Central memory CD8-positive, alpha-beta T cell (primary cell): ENCODE results near the gene SSTR1.
"Not testable (repeated sequence)": the region's sequence is repeated elsewhere in the genome, so short reads cannot be mapped to it uniquely, and the experiment has no call there.

Source experiments
- ATAC-seq: fragments of 150-1000 bp; cut with Tn5 transposase; replicated peaks from 2 replicates; pipeline ENCODE4 v1.10.0; 2022; ENCODE audit warnings: mild to moderate bottlenecking, moderate FRiP score, moderate number of reproducible peaks; ENCODE audit not compliant: poor library complexity, severe bottlenecking; ENCODE audit errors: extremely low read depth
- DNase-seq, 2 donors: peaks; one replicate each; pipeline ENCODE4 v3.0.0; 2021; ENCODE audit warnings: low spot score in 2 of 2
- H3K27ac Mint-ChIP-seq: one replicate; pipeline ENCODE4 v1.8.0; 2022; ENCODE audit warnings: low read depth, mild to moderate bottlenecking, moderate library complexity, mixed read lengths
- H3K27me3 Mint-ChIP-seq: one replicate; pipeline ENCODE4 v1.8.0; 2022; ENCODE audit warnings: mixed read lengths
- H3K36me3 Mint-ChIP-seq: one replicate; pipeline ENCODE4 v1.8.0; 2022; ENCODE audit warnings: mild to moderate bottlenecking, moderate library complexity, mixed read lengths; ENCODE audit not compliant: insufficient read depth
- H3K4me1 Mint-ChIP-seq: one replicate; pipeline ENCODE4 v1.8.0; 2022; ENCODE audit warnings: mixed read lengths
- H3K4me3 Mint-ChIP-seq: one replicate; pipeline ENCODE4 v1.8.0; 2022; ENCODE audit warnings: mild to moderate bottlenecking, moderate library complexity, mixed read lengths
- H3K9me3 Mint-ChIP-seq: one replicate; pipeline ENCODE4 v1.8.0; 2022; ENCODE audit warnings: mixed read lengths

Gene SSTR1

DNA sequence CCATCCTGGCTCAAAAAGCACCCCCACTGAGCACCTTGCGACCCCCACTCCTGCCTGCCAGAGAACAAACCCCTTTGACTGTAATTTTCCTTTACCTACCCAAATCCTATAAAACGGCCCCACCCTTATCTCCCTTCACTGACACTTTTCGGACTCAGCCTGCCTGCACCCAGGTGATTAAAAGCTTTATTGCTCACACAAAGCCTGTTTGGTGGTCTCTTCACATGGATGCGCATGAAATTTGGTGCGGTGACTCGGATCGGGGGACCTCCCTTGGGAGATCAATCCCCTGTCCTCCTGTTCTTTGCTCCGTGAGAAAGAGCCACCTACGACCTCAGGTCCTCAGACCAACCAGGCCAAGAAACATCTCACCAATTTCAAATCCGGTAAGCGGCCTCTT is 16.9 kb upstream of the SSTR1 start:
- not testable (repeated sequence) for ATAC-seq, H3K9me3 Mint-ChIP-seq, H3K4me1 Mint-ChIP-seq, H3K27ac Mint-ChIP-seq, H3K4me3 Mint-ChIP-seq, H3K27me3 Mint-ChIP-seq, H3K36me3 Mint-ChIP-seq, DNase-seq

DNA sequence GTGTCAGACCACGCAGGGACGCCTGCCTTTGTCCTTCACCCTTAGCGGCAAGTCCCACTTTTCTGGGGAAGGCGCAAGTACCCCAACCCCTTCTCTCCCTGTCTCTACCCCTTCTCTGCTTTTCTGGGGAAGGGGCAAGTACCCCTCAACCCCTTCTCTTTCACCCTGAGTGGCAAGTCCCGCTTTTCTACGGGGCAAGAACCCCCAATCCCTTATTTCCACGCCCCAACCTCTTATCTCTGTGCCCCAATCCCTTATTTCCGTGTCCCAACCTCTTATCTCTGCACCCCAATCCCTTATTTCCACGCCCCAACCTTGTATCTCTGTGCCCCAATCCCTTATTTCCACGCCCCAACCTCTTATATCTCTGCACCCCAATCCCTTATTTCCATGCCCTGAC is 16.2 kb upstream of the SSTR1 start:
- ATAC-seq, H3K4me1 Mint-ChIP-seq, H3K27me3 Mint-ChIP-seq, H3K4me3 Mint-ChIP-seq, DNase-seq, H3K36me3 Mint-ChIP-seq, H3K9me3 Mint-ChIP-seq, H3K27ac Mint-ChIP-seq: not testable (repeated sequence)

DNA sequence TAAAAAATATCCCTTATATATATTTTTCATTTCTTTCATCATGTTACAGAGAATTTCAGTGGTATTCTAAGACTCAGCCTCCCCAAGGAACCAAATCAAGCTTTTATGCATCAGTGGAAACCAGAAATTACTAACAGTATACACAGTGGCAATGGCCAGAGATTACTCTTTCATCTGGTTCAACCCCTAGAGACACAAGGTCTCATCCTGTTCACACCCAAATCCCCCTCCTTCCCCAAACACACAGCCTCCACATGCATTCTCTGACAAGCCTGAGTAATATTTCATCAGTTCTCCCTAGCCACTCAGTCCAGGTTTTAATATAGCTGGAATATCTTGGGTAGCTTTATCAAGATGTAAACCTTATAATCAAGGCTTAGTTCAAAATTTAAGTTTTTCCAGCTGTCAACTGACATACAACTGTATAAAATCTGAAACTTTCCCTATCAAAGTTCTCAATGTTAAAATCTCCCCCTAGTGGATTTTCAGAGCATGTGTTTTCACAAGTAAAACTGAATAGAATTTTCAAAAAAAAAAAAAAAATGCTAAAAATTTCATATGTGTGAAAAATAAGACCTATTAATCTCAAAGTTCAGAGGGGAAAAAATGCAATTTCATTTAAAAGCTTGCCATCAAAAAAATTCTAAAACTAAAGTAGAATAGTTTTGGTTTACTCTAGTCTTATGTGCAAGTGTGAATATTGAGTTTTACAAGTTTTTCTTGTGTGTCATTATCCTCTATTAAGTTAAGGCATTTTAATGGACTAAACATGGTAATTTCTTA is 10.5 kb upstream of the SSTR1 start:
- no peak overlapping the region for H3K27ac Mint-ChIP-seq
- no peaks in the 10 kb centered on the region for H3K27me3 Mint-ChIP-seq
- ATAC-seq, result no peak
- no peaks in the 10 kb centered on the region for H3K9me3 Mint-ChIP-seq
- no peak for DNase-seq
- H3K4me3 Mint-ChIP-seq, result no peak overlapping the region
- H3K36me3 Mint-ChIP-seq, result no peaks in the 10 kb centered on the region
- peaks cover 5% of the 10 kb centered on the region for H3K4me1 Mint-ChIP-seq

DNA sequence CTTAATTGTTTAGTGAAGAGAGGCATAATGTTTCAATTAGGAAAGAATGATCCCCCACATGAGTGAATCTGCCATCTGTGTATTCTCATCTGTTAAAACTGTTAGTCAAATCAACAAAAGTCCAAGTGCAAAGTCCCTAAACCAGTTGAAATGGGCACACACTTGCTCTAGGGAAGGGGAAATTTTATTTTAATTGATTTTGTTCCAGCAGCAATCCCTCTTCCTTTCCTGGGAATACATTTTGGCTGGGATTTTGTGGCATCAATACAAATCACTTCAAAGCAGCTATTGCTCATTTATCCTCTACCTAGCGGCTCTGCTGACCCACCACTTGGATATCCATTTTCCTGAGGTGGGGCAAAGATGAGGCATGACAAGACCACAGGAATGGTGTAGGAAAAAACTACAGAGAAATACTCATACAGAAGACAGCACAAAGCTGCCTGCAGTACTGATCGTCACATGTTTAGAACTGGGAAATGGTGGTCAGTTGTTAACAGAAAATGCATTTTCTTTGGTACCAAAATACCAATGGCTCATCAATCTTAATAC is 9.8 kb upstream of the SSTR1 start:
- no peak for ATAC-seq

DNA sequence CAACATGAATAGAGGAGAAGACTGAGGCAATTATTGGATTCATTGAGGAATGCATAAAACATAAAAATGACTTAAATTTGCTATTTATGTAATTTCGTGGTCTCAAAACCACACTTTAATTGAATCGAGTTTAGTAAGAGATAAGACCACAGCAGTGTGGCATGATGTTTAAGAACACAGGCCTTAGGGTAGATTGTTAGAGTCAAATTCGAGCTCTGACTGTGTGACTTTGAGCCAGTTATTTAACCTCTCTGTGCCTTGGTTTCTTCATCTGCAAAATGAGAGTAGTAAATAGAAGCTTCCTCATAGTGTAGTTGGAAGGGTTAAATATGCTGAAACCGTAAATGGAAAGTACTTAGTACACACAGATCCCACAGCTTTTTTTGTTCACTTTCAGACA is 9.3 kb upstream of the SSTR1 start:
- no peaks in the 10 kb centered on the region for H3K36me3 Mint-ChIP-seq
- H3K27ac Mint-ChIP-seq, result no peak overlapping the region
- H3K9me3 Mint-ChIP-seq, result no peaks in the 10 kb centered on the region
- ATAC-seq (no peak), DNase-seq (no peak)
- no peak overlapping the region for H3K4me3 Mint-ChIP-seq
- peaks cover 5% of the 10 kb centered on the region for H3K4me1 Mint-ChIP-seq
- no peaks in the 10 kb centered on the region for H3K27me3 Mint-ChIP-seq

More for the DNA sequence above, 9.8 kb upstream of the SSTR1 start:
- no peaks in the 10 kb centered on the region for H3K9me3 Mint-ChIP-seq
- H3K27ac Mint-ChIP-seq, result no peak overlapping the region
- H3K36me3 Mint-ChIP-seq, result no peaks in the 10 kb centered on the region
- H3K4me3 Mint-ChIP-seq, result no peak overlapping the region
- no peaks in the 10 kb centered on the region for H3K27me3 Mint-ChIP-seq
- peaks cover 5% of the 10 kb centered on the region for H3K4me1 Mint-ChIP-seq
- DNase-seq, result no peak

DNA sequence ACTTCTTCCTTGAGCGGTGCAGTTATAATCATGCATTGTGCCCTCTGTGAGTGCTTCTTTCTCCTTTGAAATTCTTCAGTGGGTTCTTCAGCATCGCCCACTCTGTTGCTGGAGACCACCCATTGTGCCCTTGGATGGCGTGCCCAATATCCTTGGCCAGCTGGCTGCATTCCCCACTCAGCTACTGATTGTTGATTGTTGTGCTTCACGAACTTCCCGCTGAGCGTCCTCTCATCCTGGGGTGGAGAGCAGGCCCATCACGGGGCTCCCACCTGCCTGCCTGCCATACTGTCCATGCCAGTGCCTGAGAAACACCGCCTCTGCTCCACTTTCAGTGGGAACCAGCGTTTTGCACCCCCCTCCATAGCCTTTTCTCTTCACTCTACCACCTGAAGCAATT is 8.6 kb upstream of the SSTR1 start:
- H3K27ac Mint-ChIP-seq, result no peak overlapping the region
- H3K4me3 Mint-ChIP-seq, result no peak overlapping the region
- H3K27me3 Mint-ChIP-seq, result no peaks in the 10 kb centered on the region
- no peaks in the 10 kb centered on the region for H3K9me3 Mint-ChIP-seq
- no peaks in the 10 kb centered on the region for H3K36me3 Mint-ChIP-seq
- peaks cover 5% of the 10 kb centered on the region for H3K4me1 Mint-ChIP-seq
- no peak for ATAC-seq
- no peak for DNase-seq

DNA sequence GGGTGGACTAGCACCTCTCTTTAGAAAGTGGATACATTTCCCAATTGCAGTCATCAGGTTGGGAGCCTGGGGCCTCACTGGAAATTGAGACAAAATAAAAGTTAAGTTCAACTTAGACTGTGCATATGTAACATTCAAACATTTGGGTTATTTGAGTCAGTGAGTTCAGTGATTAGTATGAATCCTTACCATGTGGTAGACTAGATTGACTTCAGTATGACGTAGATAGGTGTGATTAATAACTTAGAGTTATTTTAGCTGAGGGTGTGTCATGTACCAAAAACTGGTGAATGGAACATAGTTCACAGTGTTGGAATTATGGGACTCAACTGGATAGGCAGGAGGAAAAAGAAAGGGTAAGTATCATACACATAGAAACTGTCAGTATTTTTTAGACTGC is 8.0 kb upstream of the SSTR1 start:
- no peaks in the 10 kb centered on the region for H3K9me3 Mint-ChIP-seq

DNA sequence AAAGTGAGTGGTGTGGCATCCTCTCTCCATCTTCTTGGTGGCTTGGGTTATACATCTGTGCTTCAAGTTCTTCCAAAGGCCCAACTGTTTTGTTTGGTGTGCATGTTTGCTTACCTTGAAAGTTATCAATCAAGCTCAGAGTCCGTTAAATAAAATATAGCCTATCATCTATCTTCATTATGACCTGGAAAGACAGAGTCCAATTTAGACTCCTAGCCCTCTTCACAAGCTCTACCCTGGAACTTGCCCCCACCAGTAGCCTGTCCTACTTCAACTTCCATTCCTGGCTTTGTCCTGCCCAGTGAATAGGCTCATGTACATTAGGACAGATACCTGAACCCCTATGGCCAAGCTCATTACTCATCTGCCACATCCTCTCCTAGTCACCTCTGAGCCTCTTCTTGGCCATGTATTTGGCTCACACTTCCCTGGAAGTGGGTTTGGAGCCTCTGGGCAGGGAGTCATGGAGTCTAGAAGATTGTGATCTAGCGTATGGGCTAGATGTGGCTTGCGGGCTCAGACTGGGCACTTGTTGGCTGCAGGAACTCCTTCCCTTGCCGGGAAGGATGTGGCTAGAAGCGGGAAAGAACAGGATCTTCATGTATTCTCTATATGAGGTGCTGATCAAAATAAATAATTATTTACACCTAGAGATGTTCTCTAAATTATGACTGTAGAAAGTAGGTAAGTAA is 6.4 kb upstream of the SSTR1 start:
- no peak overlapping the region for H3K27ac Mint-ChIP-seq
- H3K27me3 Mint-ChIP-seq, result peaks cover 10% of the 10 kb centered on the region
- no peak for ATAC-seq
- no peak overlapping the region for H3K4me3 Mint-ChIP-seq
- H3K36me3 Mint-ChIP-seq, result no peaks in the 10 kb centered on the region
- peaks cover 5% of the 10 kb centered on the region for H3K4me1 Mint-ChIP-seq
- DNase-seq, result no peak
- H3K9me3 Mint-ChIP-seq, result no peaks in the 10 kb centered on the region

More for the DNA sequence above, 8.0 kb upstream of the SSTR1 start:
- H3K36me3 Mint-ChIP-seq, result no peaks in the 10 kb centered on the region
- H3K4me1 Mint-ChIP-seq, result peaks cover 5% of the 10 kb centered on the region
- no peak for ATAC-seq
- DNase-seq, result no peak
- H3K27me3 Mint-ChIP-seq, result no peaks in the 10 kb centered on the region
- no peak overlapping the region for H3K27ac Mint-ChIP-seq
- H3K4me3 Mint-ChIP-seq, result no peak overlapping the region

DNA sequence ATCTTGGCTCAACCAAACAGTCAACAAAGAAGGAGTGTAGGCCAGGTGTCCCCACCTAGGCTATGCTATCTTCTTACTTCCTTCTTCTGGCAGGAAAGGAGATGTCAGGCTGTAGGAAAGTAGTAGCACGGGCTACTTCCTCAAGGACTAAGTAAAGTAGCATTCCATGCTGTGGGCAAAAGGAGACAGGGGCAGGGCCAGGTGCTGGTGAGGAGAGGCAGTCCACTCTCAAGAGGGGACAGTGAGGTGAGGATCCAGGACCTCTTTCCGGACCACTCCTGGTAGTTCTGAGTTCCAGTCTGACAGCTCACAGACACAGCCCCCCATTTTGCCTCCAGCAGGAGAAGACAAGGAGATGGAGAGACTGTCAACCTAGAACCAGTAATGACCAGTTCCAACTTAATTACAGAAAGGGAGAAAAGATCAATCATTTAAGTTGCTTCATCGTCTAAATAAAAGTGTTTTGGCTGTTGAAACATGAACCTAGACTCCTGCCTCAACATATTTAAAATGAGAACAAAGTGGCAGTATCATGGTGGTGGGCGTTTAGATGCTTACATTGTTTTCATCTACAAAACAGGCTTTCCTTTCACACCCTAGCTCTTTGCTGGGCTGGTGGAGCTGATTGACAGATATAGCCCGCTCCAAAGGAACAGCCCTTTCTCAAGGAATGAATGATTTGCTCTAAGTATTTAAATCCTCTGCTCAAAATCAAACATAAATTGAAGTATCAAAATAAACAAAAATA is 5.1 kb upstream of the SSTR1 start:
- H3K4me1 Mint-ChIP-seq, result peaks cover under 1% of the 10 kb centered on the region
- H3K36me3 Mint-ChIP-seq, result no peaks in the 10 kb centered on the region
- ATAC-seq (no peak), DNase-seq (no peak)
- no peaks in the 10 kb centered on the region for H3K9me3 Mint-ChIP-seq
- H3K4me3 Mint-ChIP-seq, result no peak overlapping the region
- H3K27ac Mint-ChIP-seq, result no peak overlapping the region
- peaks cover 23% of the 10 kb centered on the region for H3K27me3 Mint-ChIP-seq

DNA sequence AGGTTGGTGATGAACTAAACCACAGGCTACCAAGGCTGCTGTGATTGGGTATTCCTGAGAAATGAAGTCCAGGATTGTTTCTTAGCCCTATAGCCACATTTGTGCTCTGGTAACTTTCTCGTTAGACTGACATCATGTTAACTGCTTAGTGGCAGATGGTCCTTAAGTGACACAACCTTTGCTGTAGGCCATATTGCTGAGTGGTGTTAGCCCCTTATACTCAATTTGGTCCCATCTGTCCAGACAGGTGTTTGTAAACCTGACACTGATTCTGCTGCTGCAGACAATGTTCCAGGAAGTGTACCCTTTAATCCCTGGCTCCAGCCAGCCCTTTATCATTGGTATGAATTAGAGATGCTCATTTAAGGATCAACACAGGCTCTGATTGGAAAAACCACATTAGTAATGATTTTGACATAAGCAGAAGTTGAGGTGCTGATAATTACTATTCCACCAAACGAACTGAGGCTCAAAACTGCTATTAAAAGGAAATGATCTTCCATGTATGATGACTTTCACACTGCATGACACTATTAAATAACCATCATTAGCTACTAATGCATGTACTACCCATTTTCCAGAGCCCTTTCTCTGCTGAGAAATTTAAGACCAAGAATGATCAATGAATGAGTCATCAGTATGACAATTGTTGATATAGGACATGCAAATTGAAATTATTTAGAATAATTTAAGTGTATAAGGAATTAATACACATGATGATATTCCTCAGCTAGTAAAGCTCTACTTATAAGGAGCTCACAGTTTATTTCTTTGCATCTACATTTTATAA is 3.6 kb upstream of the SSTR1 start:
- H3K27me3 Mint-ChIP-seq, result peaks cover 38% of the 10 kb centered on the region
- ATAC-seq (no peak), DNase-seq (no peak)
- no peaks in the 10 kb centered on the region for H3K36me3 Mint-ChIP-seq
- H3K27ac Mint-ChIP-seq, result no peak overlapping the region
- no peaks in the 10 kb centered on the region for H3K9me3 Mint-ChIP-seq
- no peak overlapping the region for H3K4me3 Mint-ChIP-seq
- peaks cover 12% of the 10 kb centered on the region for H3K4me1 Mint-ChIP-seq

DNA sequence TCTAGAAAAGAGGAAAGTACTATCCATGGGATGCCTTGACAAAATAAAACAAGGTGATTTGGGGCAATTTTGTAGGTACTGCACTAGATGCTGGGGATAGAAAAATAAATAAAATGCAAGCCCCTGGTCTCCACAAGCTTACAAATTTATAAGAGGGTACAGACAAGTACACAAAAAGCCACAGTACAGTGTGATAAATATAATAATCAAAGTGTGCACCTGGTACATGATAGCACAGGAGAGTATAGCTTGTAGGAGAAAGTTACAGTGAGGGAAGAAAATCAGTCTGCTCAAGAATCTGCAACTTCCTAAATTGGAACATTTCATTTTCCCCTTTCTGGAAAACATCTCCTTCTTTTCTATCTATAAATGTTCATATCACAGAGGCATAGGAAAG is 3.0 kb upstream of the SSTR1 start:
- no peak overlapping the region for H3K4me3 Mint-ChIP-seq
- H3K36me3 Mint-ChIP-seq, result no peaks in the 10 kb centered on the region
- H3K27ac Mint-ChIP-seq, result no peak overlapping the region
- peaks cover 44% of the 10 kb centered on the region for H3K27me3 Mint-ChIP-seq
- DNase-seq (no peak), ATAC-seq (no peak)
- peaks cover 17% of the 10 kb centered on the region for H3K4me1 Mint-ChIP-seq
- H3K9me3 Mint-ChIP-seq, result no peaks in the 10 kb centered on the region
